Fibroblast of upper back skin (primary cell): Measurements from ENCODE around the gene ZFYVE9.
"Not testable (repeated sequence)": the region's sequence is repeated elsewhere in the genome, so short reads cannot be mapped to it uniquely, and the experiment has no call there.

Source experiments
- DNase-seq: peaks from one replicate; pipeline ENCODE4 v3.0.0-alpha.2; 2013

The ZFYVE9 gene

DNA sequence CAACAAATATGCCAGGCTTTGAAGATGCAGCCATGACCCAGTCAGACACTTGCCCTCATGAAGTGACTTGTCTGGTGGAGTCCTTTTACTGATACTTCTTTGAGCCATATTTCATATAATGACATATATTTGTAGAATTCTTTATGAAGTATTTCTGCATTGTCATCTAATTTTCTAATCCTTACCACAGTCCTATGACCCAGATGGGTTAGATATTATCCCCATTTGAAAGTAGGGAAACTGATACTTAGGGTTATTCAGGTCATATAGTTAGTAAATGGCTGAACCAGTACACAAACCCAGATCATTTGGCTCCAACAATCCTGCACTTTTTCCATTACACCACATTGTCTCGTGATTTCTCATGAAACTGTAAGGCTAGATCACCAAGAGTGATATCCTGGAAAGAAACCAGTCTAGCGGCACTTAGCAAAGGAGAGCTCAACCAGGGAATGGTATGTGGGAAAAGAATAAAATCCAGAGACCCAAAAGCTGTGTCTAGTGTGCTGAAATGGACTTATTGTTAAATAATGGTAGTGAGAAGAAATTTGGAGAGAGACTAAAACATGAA, 49.6 kb downstream of the ZFYVE9 start:
- DNase-seq, result no peak

DNA sequence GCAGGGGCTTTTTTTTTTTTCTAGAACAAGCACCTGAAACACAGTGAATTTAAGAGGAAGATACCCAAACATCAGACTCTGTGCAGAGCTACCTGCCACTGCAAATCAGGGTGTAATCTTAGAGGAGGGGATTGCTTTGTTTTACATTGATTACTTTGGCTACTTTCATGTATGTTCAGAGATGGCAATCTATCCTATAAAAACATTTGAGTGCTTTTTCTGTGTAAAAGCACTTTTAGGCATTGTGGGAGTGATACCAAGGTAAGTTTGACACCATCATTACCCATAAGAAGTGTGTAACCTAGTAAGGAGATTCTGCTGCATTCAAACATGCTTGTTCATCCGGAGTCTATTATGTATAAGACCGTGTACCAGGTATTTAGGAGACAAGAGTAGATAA, 50.1 kb downstream of the ZFYVE9 start:
- no peak for DNase-seq

DNA sequence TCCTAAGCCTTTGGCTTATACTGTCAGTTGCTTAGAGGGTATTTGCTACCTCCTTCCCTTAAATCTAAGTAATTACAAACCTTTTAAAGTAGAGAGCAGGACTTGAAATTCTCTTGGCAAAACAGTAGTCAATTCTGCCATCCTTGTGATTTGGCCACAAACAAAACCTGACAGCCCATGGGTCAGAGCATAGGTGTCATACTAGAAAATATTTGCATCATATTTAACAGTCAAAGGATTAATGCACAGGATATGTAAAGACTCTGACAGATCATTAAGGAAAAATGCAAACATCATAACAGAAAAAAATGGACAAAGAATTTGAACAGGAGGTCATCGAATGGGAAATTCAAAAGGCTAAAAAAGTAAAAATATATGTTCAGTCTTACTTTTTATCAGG, 50.5 kb downstream of the ZFYVE9 start:
- DNase-seq, result peak; percentile 37

DNA sequence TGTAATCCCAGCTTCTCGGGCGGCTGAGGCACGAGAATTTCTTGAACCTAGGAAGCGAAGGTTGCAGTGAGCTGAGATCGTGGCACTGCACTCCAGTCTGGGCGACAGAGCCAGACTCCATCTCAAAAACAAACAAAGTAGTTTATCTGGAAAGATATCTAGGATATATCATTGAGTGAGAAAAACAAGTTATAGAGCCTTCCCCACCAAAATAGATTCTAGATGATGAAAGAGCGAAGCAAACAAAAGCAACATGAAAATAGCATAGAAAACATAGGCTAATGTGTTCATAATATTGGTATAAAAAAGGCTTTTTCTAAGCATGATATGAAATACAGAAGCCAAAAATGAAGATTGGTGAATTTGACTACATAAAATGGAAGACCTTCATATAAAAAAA, 52.1 kb downstream of the ZFYVE9 start:
- no peak for DNase-seq

DNA sequence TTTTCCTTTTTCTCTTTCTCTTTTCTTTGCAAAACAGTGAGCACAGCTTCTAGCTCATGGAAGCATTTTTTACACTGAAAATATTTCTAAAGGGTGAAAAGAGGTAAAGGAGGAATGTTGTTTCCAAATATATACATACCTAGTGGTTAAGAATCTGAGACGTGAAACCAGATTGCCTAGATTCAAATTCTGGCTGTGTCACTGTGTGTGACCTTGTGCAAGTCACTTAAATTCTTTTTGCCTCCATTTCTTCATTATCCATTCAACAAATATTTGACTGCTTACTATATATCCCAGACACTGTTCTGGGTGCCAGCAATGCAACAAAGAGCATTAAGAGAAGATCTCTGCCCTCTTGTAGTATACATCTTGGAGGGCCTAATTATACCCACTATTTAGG, 53.3 kb downstream of the ZFYVE9 start:
- DNase-seq, result peak; percentile 62

DNA sequence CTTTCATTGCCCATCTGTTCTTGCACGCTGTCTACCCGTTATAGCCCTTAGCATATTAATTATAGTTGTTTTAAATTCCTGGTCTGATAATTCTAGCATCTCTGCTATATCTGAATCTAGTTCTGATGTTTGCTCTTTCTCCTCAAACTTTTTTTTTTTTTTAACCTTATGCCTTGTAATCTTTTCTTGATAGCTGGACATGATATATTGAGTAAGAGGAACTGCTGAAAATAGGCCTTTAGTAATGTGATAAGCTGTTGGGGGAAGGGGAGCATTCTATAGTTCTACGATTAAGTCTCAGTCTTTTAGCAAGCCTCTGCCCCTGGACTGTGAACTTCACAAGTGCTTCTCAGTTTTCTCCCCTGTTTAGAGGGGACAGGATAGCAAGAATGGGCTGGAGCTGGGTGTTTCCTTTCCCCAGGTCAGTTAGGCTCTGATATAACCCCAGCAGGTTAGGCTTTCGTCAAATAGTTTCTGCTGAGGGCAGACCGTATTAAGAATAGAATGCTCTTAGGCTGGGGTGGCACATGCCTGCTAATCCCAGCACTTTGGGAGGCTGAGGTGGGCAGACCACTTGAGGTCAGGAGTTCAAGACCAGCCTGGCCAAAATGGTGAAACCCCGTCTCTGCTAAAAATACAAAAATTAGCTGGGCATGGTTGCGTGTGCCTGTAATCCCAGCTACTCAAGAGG, 62.2 kb downstream of the ZFYVE9 start:
- DNase-seq, result no peak

DNA sequence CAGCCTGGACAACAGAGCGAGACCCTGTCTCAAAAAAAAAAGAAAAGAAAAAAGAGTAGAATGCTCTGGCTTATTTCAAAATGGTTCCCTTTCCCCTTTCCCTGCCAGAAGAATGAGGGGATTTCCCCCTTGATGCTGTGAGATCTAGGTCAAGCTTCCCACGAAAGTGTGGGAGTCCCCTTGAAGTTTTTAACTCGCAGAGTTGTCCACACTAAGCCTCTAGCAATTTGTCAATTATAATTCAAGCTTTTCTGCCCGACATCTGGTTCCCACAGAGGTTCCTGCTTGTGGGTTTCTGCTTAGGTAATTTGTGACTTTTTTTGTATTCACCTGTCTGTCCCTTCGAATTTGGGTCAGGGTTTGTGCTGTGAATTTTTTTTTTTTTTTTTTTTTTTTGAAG, 62.8 kb downstream of the ZFYVE9 start:
- no peak for DNase-seq

DNA sequence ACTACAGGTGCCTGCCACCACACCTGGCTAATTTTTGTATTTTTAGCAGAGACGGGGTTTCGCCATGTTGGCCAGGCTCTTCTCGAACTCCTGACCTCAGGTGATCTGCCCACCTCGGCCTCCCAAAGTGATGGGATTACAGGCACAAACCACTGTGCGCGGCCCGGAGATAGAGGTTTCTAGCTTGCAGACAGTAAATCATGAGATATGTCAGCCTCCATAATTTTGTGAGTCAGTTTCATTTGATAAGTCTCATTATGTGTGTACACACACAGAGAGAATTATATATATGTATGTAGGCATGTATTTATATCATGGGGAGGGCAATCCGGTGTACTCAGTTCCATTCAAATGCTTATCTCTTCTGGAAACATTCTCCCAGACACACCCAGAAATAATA, 64.8 kb downstream of the ZFYVE9 start:
- DNase-seq, result not testable (repeated sequence)

DNA sequence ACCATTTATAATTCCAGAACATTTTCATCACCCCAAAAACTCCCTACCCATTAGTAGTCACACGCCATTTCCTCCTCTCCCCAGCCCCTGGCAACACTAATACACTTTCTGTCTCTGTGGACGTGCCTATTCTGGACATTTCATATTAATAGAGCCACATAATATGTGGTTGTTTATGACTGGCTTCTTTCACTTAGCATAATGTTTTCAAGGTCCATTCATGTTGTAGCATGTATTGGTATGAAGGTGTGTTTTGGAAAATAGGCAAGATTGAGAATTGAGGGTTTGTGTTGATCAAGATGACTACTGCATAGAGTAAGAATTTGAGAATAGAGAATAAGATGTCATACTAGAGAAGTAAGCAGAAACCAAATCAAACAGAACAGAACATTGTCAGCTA, 67.5 kb downstream of the ZFYVE9 start:
- DNase-seq, result no peak

DNA sequence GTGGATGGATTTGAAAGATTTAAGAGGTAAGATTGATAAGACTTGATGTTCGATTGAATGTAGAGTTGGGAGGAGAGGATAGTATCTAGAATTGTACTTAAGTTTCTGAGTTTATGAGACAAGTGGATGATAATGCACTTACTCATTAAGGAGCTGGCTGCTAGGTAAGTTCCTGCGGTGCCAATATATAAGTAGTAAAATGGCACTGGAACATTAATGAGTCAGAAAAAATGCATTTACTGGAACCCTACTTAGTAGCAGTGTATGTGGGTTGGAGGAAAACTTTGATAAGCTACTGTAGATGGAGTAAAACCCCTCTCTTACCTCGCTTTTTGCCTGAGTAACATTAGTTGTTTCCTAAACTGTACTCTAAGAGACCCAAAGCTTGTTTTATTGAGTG, 68.2 kb downstream of the ZFYVE9 start:
- DNase-seq, result no peak

DNA sequence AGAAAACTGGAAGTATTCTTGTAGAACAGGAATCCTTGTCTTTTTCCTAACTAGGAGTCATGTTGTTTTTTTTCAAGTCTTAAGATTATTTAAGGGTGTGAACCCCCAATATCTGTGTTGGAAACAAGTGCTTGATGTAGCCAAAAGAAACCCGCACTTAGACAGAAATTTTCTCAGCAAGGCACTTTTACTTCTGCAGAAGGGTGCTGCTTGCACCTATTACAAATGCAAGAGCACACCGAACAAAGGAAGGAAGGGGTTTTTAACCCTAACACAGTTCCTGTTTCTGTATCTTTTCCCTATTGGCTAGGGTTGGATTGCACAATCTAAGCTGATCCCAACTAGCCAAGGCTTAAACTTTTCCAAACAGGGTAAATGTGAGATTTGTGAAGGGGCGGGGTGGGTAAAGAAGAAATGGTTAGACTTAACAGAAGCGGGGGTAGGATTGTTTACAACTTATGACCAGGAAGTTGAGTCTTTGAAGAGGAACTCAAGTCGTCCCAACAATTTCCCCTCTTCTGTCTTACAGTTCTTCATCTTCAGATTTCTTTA, 75.1 kb downstream of the ZFYVE9 start:
- no peak for DNase-seq

DNA sequence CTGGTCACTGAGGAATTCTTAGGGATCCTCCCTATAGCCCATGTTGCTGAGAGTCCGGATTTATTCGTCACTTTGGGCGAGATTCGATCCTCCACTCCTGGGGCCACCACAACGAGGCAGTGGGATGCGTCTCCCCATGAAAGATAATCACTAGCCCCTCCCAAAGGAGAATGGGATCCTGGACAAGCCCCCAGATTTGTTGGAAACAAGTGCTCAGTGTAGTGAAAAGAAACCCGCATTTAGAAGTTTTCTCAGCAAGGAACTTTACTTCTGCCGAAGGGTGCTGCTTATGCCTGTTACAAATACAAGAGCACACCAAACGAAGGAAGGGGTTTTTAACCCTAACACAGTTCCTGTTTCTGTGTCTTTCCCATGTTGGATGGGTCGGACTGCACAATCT, 83.3 kb downstream of the ZFYVE9 start:
- no peak for DNase-seq

DNA sequence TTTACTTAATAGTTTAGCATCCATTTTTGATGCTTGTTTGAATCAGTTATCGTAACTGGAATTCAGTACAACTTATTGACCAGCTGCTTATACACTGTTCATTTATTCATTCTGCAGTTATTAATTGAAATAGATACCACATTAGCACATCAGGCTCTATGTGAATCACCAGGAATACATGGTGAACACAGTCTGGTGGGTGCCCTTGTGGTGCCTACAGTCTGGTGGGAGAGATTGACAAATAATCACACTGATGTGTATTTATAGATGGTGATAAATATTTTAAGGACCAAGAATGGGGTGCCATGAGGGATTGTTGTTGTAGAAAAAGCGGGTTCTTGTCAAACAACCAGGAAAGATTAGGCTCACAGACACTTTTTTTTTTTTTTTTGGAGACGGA, 87.6 kb downstream of the ZFYVE9 start:
- DNase-seq, result no peak

DNA sequence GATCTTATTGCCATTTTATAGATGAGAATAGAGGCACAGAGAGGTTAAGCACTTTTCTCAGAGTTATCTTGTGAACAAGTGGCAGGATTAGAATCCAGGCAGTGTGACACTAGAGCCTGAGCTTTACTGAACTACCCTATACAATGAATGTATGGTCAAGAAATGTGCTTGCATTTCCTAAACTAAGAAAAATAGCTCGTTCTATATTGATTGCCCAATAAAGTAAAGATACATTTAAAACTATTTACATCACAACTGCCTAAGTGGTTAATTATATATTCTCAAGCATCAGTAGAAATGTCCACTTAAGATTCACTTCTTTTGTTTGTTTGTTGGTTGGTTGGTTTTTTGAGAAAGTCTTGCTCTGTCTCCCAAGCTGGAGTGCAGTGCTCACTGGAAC, 91.6 kb downstream of the ZFYVE9 start:
- DNase-seq, result no peak

DNA sequence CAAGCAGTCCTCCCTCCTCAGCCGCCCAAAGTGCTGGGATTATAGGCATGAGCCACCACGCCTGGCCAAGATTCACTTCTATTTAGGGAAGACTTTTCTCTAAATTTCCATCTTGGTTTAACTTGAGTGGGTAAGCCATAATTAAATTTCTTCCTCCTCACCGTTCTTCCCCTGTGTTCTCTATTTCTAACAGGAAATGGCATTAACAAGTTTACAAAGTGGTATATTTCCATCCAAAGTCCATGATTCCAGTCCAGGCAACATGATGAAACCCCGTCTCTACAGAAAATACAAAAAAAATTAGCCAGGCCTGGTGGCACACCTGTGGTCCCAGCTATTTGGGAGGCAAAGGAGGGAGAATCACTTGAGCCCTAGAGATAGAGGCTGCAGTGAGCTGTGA, 92.1 kb downstream of the ZFYVE9 start:
- no peak for DNase-seq

DNA sequence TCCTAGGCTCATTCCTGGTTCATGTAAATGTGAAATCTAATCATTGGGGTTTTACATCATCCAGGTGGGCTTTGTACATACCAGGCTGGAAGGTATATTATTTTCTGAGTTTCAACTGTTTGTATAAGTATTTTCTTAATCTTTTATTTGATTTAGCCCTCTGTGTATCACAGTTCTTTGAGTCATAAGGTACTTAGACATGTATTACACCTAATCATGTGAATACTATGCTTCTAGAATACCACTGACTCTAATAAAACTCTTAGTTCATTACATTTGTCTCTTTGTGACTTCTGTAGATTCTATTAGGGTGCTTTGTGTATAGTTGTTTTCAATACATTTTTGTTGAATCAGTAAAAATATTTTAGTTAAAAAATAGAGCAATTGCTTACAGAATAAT, 92.8 kb downstream of the ZFYVE9 start:
- no peak for DNase-seq

DNA sequence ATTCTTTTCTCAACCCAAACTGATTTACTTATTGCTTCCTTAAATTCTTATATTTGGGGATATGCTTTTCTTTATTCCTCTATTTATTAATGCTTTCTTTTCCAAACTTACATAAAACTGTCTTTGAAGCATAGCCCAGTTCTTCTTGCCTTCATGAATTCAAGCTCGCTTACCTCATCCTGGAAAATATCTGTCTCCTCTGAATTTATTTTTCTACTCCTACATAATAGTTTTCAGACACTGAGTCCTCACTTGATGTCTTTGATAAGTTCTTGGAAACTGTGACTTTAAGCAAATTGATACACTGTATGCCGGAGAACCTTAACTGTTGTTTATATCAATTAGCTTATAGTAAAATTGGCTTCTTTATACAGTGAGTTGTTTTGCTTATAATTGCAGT, 93.8 kb downstream of the ZFYVE9 start:
- DNase-seq, result no peak

DNA sequence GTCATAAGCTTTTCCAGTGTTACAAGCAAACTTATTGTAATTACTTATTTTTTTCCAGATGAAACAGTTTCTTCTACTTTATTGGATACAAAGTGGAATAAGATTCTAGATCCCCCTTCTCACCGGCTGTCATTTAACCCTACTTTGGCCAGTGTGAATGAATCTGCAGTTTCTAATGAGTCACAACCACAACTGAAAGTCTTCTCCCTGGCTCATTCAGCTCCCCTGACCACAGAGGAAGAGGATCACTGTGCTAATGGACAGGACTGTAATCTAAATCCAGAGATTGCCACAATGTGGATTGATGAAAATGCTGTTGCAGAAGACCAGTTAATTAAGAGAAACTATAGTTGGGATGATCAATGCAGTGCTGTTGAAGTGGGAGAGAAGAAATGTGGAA, 95.5 kb downstream of the ZFYVE9 start:
- DNase-seq, result peak; percentile 80

DNA sequence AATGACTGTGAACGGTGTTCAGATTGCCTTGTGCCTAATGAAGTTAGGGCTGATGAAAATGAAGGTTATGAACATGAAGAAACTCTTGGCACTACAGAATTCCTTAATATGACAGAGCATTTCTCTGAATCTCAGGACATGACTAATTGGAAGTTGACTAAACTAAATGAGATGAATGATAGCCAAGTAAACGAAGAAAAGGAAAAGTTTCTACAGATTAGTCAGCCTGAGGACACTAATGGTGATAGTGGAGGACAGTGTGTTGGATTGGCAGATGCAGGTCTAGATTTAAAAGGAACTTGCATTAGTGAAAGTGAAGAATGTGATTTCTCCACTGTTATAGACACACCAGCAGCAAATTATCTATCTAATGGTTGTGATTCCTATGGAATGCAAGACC, 96.6 kb downstream of the ZFYVE9 start:
- peak; percentile 59 for DNase-seq

DNA sequence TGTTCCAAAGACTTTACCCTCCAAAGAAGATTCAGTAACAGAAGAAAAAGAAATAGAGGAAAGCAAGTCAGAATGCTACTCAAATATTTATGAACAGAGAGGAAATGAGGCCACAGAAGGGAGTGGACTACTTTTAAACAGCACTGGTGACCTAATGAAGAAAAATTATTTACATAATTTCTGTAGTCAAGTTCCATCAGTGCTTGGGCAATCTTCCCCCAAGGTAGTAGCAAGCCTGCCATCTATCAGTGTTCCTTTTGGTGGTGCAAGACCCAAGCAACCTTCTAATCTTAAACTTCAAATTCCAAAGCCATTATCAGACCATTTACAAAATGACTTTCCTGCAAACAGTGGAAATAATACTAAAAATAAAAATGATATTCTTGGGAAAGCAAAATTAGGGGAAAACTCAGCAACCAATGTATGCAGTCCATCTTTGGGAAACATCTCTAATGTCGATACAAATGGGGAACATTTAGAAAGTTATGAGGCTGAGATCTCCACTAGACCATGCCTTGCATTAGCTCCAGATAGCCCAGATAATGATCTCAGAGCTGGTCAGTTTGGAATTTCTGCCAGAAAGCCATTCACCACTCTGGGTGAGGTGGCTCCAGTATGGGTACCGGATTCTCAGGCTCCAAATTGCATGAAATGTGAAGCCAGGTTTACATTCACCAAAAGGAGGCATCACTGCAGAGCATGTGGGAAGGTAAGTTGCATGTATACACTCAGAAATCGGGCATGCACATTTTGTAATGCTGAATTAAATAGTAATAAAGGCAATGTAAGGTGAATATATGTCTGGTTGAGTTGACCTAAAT, 97.2 kb downstream of the ZFYVE9 start:
- peak; percentile 23 for DNase-seq

DNA sequence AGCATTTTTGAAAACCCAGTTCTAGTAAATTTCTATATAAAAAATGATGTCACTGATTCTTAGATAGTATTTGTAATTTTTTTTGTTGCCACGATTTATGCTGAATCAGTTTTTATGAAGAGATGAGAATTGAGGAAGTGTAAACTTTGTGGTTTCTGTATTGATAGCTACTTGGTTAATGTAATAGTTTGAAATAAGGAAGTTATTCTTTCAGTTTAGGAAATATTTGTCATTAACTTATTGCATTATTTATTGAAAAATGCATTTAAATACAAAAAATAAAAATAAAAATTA, 97.8 kb downstream of the ZFYVE9 start:
- no peak for DNase-seq

DNA sequence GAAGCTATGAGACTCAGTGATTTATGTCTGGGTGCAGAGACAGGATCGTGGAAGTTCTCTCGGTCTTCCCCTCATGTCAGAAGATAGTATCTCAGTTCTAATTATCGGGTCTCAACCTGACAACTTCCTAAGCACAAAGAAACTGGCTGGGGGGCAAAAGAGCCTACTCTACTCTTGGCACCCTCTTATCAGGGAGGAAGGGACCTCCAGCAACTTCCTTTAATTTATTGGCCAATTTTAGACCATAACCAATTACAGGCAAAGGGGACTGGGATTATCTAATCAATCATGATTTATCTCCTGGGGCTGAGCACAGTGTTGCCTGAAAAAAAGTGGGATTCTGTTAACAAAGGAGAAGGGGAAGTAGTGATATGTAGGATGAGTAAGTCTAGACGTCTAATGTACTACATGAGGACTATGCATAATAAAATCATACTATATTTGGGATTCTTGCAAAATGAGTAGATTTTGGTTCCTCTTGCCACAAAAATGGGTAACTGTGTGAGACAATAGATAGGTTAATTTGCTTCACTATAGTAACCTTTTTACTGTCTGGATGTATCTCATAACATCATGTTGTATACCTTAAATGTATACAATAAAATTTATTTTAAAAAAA, 98.8 kb downstream of the ZFYVE9 start:
- DNase-seq, result peak; percentile 9

DNA sequence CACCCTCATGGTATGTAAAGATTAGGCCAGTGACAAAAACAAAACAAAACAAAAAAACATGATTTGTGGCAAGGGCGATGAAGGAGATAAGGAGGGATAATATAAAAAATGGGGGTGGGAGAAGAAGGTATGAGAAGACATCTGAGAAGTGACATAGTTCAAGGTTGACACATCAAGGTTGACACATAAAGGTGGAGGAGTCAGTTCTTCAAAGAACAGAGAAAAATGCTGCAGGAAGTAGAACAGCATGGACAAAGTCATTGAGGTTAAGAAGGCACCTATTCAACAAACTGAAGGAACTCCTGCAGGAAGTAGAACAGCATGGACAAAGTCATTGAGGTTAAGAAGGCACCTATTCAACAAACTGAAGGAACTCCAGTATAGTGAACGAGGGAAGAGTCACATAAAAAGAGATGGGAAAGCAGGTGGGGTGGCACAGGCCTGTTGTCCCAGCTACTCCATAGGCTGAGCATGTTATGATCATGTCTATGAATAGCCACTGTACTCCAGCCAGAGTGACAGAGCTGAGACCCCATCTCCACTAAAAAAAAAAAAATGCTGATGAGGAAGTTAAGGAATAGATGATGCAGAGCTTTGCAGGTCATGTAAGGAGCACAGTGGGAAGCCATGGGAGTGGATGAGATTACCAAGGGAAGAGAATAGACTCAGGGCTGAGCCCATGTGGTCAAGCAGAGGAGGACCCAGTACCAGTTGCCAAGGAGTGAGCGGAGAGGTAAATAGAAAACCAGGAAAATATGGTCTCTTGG, 101.5 kb downstream of the ZFYVE9 start:
- DNase-seq, result no peak
